Activated CD8-positive, alpha-beta T cell treated with anti-CD3 and anti-CD28 coated beads for 36 hours (primary cell): ENCODE measurements around the gene RDH8. TPM values are rescaled to one million over a fixed set of nuclear protein-coding genes. Genes with fewer than 3 reads are reported as not detected.
"Not testable (repeated sequence)": the region's sequence is repeated elsewhere in the genome, so short reads cannot be mapped to it uniquely, and the experiment has no call there.

Experiments used
- ATAC-seq: fragments of 200-7000 bp; cut with Tn5 transposase; one replicate; pipeline ENCODE4 v1.10.0; 2021; ENCODE audit warnings: mild to moderate bottlenecking, moderate library complexity
- CTCF ChIA-PET: fragments of 350-600 bp; sonication (Branson Sonifier 250); formaldehyde crosslinking; loops from one replicate; lab custom pipeline; 2021; ENCODE audit warnings: antibody characterized with exemption; lab: Charles Lee
- POLR2A ChIA-PET: fragments of 350-600 bp; sonication (Branson Sonifier 250); formaldehyde crosslinking; loops from one replicate; lab custom pipeline; 2021; ENCODE audit warnings: antibody characterized with exemption; lab: Charles Lee
- DNase-seq: peaks from one replicate; pipeline ENCODE4 v3.0.0-alpha.2; 2020
- H3K27ac Mint-ChIP-seq: one replicate; pipeline ENCODE4 v1.8.0; 2021; ENCODE audit warnings: mild to moderate bottlenecking, mixed read lengths
- H3K27me3 Mint-ChIP-seq: one replicate; pipeline ENCODE4 v1.8.0; 2021; ENCODE audit warnings: mixed read lengths
- H3K36me3 Mint-ChIP-seq: one replicate; pipeline ENCODE4 v1.8.0; 2021; ENCODE audit warnings: low read depth, mixed read lengths
- H3K4me1 Mint-ChIP-seq: one replicate; pipeline ENCODE4 v1.8.0; 2021; ENCODE audit warnings: low read depth, mixed read lengths
- H3K4me3 Mint-ChIP-seq: one replicate; pipeline ENCODE4 v1.8.0; 2021; ENCODE audit warnings: mild to moderate bottlenecking, moderate library complexity, mixed read lengths
- H3K9me3 Mint-ChIP-seq: one replicate; pipeline ENCODE4 v1.8.0; 2021; ENCODE audit warnings: mixed read lengths
- CTCF ChIP-seq: fragments of 200-600 bp; IDR thresholded peaks from one replicate; pipeline ENCODE4 v1.8.0; 2022; ENCODE audit warnings: antibody characterized with exemption, mild to moderate bottlenecking
- intact Hi-C: fragments of 100-400 bp; cut with micrococcal nuclease; formaldehyde crosslinking; loops from one replicate; pipeline ENCODE4 v1.10.0; 2022
- total RNA-seq, 2 experiments: library from RNA; stranded (reverse); gene quantifications; one replicate each; pipeline ENCODE4 v1.2.3, GENCODE V29; 2021

Gene RDH8
- total RNA-seq, 2 experiments from 2014 or later, result not detected

DNA sequence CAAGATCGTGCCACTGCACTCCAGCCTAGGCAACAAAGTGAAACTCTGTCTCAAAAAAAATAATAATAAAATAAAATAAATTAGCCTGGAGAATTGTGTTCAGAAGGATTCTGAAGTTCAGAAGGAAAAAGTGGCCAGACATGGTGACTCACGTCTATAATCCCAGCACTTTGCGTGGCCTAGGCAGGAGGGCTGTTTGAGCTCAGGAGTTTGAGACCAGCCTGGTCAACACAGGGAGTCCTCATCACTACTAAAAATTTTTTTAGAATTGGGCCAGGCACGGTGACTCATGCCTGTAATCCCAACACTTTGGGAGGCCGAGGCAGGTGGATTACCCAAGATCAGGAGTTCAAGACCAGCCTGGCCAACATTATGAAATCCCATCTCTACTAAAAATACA lies 6.0 kb downstream of the RDH8 start:
- H3K4me1 Mint-ChIP-seq, result no peaks in the 10 kb centered on the region
- H3K36me3 Mint-ChIP-seq, result no peaks in the 10 kb centered on the region
- no peak for ATAC-seq
- H3K9me3 Mint-ChIP-seq, result no peaks in the 10 kb centered on the region
- ChIA-PET POLR2A (no interaction called here), CTCF (interaction anchor here (3.1 to 6.0 kb wide), 2 partner anchors 8 to 18 kb away, joined by 11 to 26 read pairs; no protein-coding TSS in a partner anchor)
- no peak for TF ChIP-seq CTCF
- no peak for DNase-seq
- intact Hi-C loops, result no loop called here
- H3K27ac Mint-ChIP-seq, result no peak overlapping the region
- no peak overlapping the region for H3K4me3 Mint-ChIP-seq
- peaks cover 4% of the 10 kb centered on the region for H3K27me3 Mint-ChIP-seq

GRCh38 chr19:10020851-10021250 lies 7.6 kb downstream of the RDH8 start:
- intact Hi-C loops, result no loop called here
- peaks cover 4% of the 10 kb centered on the region for H3K27me3 Mint-ChIP-seq
- no peak overlapping the region for H3K27ac Mint-ChIP-seq
- H3K9me3 Mint-ChIP-seq, result no peaks in the 10 kb centered on the region
- ChIA-PET CTCF (interaction anchor here (0.7 to 2.6 kb wide), 4 partner anchors 8 to 91 kb away, joined by 3 to 10 read pairs (median 4); no protein-coding TSS in a partner anchor), POLR2A (interaction anchor here (0.7 kb wide), 1 partner anchor 159 kb away, joined by 3 read pairs; no protein-coding TSS in a partner anchor)
- no peak for TF ChIP-seq CTCF
- no peak overlapping the region for H3K4me3 Mint-ChIP-seq
- no peaks in the 10 kb centered on the region for H3K4me1 Mint-ChIP-seq
- H3K36me3 Mint-ChIP-seq, result no peaks in the 10 kb centered on the region
- no peak for ATAC-seq
- DNase-seq, result no peak

DNA sequence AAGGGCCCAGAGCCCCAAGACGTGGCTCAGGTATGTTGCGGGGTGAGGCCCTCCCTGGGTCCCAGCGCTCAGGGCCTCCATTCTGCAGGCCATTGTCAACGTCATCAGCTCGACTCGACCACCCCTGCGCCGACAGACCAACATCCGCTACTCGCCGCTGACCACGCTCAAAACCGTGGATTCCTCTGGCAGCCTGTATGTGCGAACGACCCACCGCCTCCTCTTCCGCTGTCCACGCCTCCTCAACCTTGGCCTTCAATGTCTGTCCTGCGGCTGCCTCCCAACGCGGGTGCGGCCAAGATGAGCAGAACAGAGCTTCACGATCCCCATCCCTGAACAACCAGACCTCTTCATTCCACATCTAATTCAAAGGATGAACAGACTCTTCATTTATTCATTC lies 8.2 kb downstream of the RDH8 start:
- DNase-seq, result no peak
- Mint-ChIP-seq H3K4me1 (no peaks in the 10 kb centered on the region), H3K36me3 (no peaks in the 10 kb centered on the region), H3K27me3 (peaks cover 4% of the 10 kb centered on the region), H3K4me3 (no peak overlapping the region), H3K27ac (no peak overlapping the region), H3K9me3 (no peaks in the 10 kb centered on the region)
- TF ChIP-seq CTCF, result no peak
- intact Hi-C loops, result no loop called here
- ATAC-seq, result no peak
- CTCF ChIA-PET, result interaction anchor here (2.6 kb wide), 1 partner anchor 22 kb away, joined by 10 read pairs; no protein-coding TSS in a partner anchor
- POLR2A ChIA-PET, result no interaction called here

DNA sequence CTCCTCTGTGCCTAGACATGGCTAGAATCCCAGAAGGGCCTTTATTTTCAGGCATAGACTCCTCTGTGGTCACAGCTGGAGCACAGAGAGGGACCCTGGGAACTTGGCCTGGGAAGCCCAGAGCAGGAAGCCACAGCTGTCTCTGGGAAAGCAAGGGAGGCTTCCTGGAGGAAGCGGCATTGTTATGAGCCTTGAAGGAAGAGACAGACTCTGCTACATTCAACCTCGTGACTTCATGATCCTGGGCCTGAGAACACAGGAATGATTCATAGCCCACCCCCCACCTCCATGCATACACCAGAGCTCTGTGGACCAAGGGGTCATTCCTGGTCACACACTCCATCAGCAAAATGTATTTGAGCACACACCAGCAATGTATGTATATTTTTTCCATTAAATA lies 8.6 kb downstream of the RDH8 start:
- peaks cover 6% of the 10 kb centered on the region for H3K27me3 Mint-ChIP-seq
- POLR2A ChIA-PET, result no interaction called here

DNA sequence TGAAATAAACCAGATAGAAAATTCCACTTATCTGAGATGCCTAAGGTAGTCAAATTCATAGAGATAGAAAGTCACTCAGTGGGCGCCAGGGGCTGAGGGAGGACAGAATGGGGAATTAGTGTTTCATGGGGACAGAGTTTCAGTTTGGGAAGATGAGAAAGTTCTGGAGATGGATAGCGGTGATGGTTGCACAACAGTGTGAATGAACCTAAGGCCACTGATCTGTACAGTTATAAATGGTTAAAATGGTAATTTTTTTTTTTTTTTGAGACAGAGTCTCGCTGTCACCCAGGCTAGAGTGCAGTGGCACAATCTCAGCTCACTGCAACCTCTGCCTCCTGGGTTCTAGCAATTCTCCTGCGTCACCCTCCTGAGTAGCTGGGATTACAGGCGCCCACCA lies 9.8 kb downstream of the RDH8 start:
- ATAC-seq, DNase-seq, H3K9me3 Mint-ChIP-seq, H3K4me3 Mint-ChIP-seq, H3K4me1 Mint-ChIP-seq, H3K27ac Mint-ChIP-seq, H3K36me3 Mint-ChIP-seq, intact Hi-C loops, POLR2A ChIA-PET: not testable (repeated sequence)
- CTCF ChIA-PET, result interaction anchor here (0.7 kb wide), 1 partner anchor 22 kb away, joined by 3 read pairs; no protein-coding TSS in a partner anchor
- peaks cover 11% of the 10 kb centered on the region for H3K27me3 Mint-ChIP-seq

More for the DNA sequence above, 8.6 kb downstream of the RDH8 start:
- intact Hi-C loops, result no loop called here
- H3K27ac Mint-ChIP-seq, result no peak overlapping the region
- no peaks in the 10 kb centered on the region for H3K36me3 Mint-ChIP-seq
- no peaks in the 10 kb centered on the region for H3K9me3 Mint-ChIP-seq
- H3K4me1 Mint-ChIP-seq, result no peaks in the 10 kb centered on the region
- no peak overlapping the region for H3K4me3 Mint-ChIP-seq
- CTCF ChIA-PET, result interaction anchor here (2.6 kb wide), 1 partner anchor 22 kb away, joined by 10 read pairs; no protein-coding TSS in a partner anchor
- DNase-seq (no peak), ATAC-seq (no peak)
- no peak for TF ChIP-seq CTCF
